Right renal pelvis (tissue), 4 donors: Measurements from ENCODE around the gene PCNT. TPM values are rescaled to one million over a fixed set of nuclear protein-coding genes. Genes with fewer than 3 reads are reported as not detected.
"Not testable (repeated sequence)": the region's sequence is repeated elsewhere in the genome, so short reads cannot be mapped to it uniquely, and the experiment has no call there.

Experiments
- DNase-seq, 4 donors: peaks; one replicate each; pipeline ENCODE4 v3.0.0-alpha.2; 2013; ENCODE audit warnings: low read depth in 4 of 4, low spot score in 3 of 4, missing footprints in 1 of 4
- polyA plus RNA-seq, 4 donors: library from polyadenylated mRNA; unstranded; fragments of 120-200 nt; gene quantifications; one replicate each; pipeline ENCODE4 v1.2.1, GENCODE V29; 2013; ENCODE audit not compliant: insufficient read length in 4 of 4

PCNT gene
- polyA plus RNA-seq, 4 donors, result 32.0 to 34.6 (median 32.5) TPM

- no peak for DNase-seq
Measured at GRCh38 chr21:46401186-46401910, 77.4 kb downstream of the PCNT start.

- DNase-seq, result no peak
Measured at GRCh38 chr21:46402421-46402820, 78.5 kb downstream of the PCNT start.

- not testable (repeated sequence) for DNase-seq
Measured at GRCh38 chr21:46403234-46403811, 79.4 kb downstream of the PCNT start.

- DNase-seq, result no peak
Measured at GRCh38 chr21:46404306-46404705, 80.3 kb downstream of the PCNT start.

GRCh38 chr21:46406001-46406400 is 82.0 kb downstream of the PCNT start:
- DNase-seq, result no peak

- DNase-seq, result no peak
Measured at GRCh38 chr21:46409641-46410406, 85.9 kb downstream of the PCNT start.

- DNase-seq, result no peak
Measured at GRCh38 chr21:46410516-46410915, 86.6 kb downstream of the PCNT start.

- DNase-seq, result no peak
Measured at GRCh38 chr21:46411236-46411635, 87.3 kb downstream of the PCNT start.

- DNase-seq, result no peak
Measured at GRCh38 chr21:46411691-46412090, 87.7 kb downstream of the PCNT start.

GRCh38 chr21:46412521-46413364 is 88.8 kb downstream of the PCNT start:
- no peak for DNase-seq

- no peak for DNase-seq
Measured at GRCh38 chr21:46413365-46413696, 89.4 kb downstream of the PCNT start.

GRCh38 chr21:46414965-46415275 is 91.0 kb downstream of the PCNT start:
- no peak for DNase-seq

GRCh38 chr21:46416551-46416950 is 92.6 kb downstream of the PCNT start:
- DNase-seq, result no peak

GRCh38 chr21:46418265-46418946 is 94.5 kb downstream of the PCNT start:
- no peak for DNase-seq

- no peak for DNase-seq
Measured at GRCh38 chr21:46420241-46421190, 96.6 kb downstream of the PCNT start.

- DNase-seq, result no peak
Measured at GRCh38 chr21:46421191-46421750, 97.3 kb downstream of the PCNT start.

GRCh38 chr21:46421756-46422555 is 98.0 kb downstream of the PCNT start:
- no peak for DNase-seq

- DNase-seq, result no peak
Measured at GRCh38 chr21:46422636-46423241, 98.8 kb downstream of the PCNT start.
